Measurements from ENCODE around the gene ZNF232. TPM values are rescaled to one million over a fixed set of nuclear protein-coding genes. Genes with fewer than 3 reads are reported as not detected.
"Not testable (repeated sequence)": the region's sequence is repeated elsewhere in the genome, so short reads cannot be mapped to it uniquely, and the experiment has no call there.

ZNF232 gene
- total RNA-seq, 1 experiment from 2014 or later: 5.4 TPM

GRCh38 chr17:5080591-5080990, 31.1 kb downstream of the ZNF232 start:
- Histone ChIP-seq H3K9me3 (replicated peaks) (no peaks in the 10 kb centered on the region), H3K36me3 (no peaks in the 10 kb centered on the region), H3K4me1 (no peaks in the 10 kb centered on the region), H3K27me3 (no peaks in the 10 kb centered on the region), H3K4me3 (no peak overlapping the region), H3K27ac (no peak overlapping the region)
- no peak for DNase-seq

GRCh38 chr17:5078106-5079028, 33.3 kb downstream of the ZNF232 start, which contains the start of gene ZFP3:
Gene ZFP3 (plus strand): TSS chr17:5078467. CDS start chr17:5091505, 13,038 bp downstream.
- H3K36me3 ChIP-seq: no peaks in the 10 kb centered on the region
- H3K4me3 ChIP-seq: peak within 1 kb of the TSS; percentile 60
- peak within 1 kb of the TSS; percentile 70 for H3K27ac ChIP-seq
- DNase-seq: peak; percentile 84 to 85
- no peaks in the 10 kb centered on the region for H3K27me3 ChIP-seq
- no peaks in the 10 kb centered on the region for H3K9me3 ChIP-seq (replicated peaks)
- no peaks in the 10 kb centered on the region for H3K4me1 ChIP-seq

GRCh38 chr17:5077781-5078105, 33.9 kb downstream of the ZNF232 start:
- Histone ChIP-seq H3K4me1 (no peaks in the 10 kb centered on the region), H3K36me3 (no peaks in the 10 kb centered on the region), H3K9me3 (replicated peaks) (no peaks in the 10 kb centered on the region), H3K27ac (peak overlapping the region; percentile 70), H3K27me3 (no peaks in the 10 kb centered on the region), H3K4me3 (peak overlapping the region; percentile 60)
- DNase-seq: no peak

GRCh38 chr17:5077275-5077674, 34.4 kb downstream of the ZNF232 start:
- H3K4me1 ChIP-seq; DNase-seq; H3K9me3 ChIP-seq (replicated peaks); H3K36me3 ChIP-seq; H3K4me3 ChIP-seq; H3K27me3 ChIP-seq; H3K27ac ChIP-seq: not testable (repeated sequence)

DNA sequence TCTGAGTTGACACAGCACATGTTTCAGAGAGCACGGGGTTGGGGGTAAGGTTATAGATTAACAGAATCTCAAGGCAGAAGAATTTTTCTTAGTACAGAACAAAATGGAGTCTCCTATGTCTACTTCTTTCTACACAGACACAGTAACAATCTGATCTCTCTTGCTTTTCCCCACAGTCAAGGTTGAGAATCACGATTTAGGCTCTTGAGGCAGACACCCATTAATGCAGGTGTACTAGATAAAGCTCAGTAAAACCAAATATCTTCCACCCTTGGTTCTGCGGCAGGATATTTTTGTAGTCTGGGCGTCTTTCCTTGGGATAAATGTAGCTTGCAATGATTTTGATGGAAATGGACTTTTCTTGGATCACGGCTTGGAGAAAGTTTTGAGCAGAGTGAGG, 36.2 kb downstream of the ZNF232 start:
- DNase-seq; H3K4me1 ChIP-seq; H3K27me3 ChIP-seq; H3K9me3 ChIP-seq (replicated peaks); H3K4me3 ChIP-seq; H3K27ac ChIP-seq; H3K36me3 ChIP-seq: not testable (repeated sequence)

- Histone ChIP-seq H3K27me3 (no peaks in the 10 kb centered on the region), H3K36me3 (no peaks in the 10 kb centered on the region), H3K27ac (no peak overlapping the region), H3K4me1 (no peaks in the 10 kb centered on the region), H3K4me3 (no peak overlapping the region), H3K9me3 (replicated peaks) (no peaks in the 10 kb centered on the region)
- DNase-seq: peak; percentile 4 to 39
These were observed 42.0 kb downstream of the ZNF232 start for GRCh38 chr17:5069724-5070123.

DNA sequence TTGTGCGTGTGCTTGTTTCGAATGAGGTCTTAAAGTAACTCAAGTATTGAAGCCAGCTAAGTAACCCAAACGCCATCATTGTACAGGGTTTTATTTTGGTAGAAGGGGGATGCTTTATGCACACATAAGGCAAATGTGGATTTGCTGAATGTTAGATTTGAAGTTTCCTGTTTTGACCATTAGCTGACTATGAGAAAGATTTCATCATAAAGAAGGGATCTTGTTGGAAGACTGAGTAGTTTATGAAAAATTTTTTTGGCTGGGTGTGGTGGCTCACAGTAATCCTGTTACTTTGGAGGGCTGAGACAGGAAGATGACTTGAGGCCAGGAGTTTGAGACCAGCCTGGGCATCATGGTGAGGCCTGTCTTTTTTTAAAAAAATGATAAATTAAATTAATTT, 43.4 kb downstream of the ZNF232 start:
- no peaks in the 10 kb centered on the region for H3K9me3 ChIP-seq (replicated peaks)

GRCh38 chr17:5065227-5065744, 46.4 kb downstream of the ZNF232 start:
- Histone ChIP-seq H3K27me3 (no peaks in the 10 kb centered on the region), H3K4me3 (no peak overlapping the region), H3K27ac (no peak overlapping the region), H3K36me3 (no peaks in the 10 kb centered on the region), H3K9me3 (replicated peaks) (no peaks in the 10 kb centered on the region), H3K4me1 (no peaks in the 10 kb centered on the region)
- DNase-seq: no peak

More for the DNA sequence above, 43.4 kb downstream of the ZNF232 start:
- H3K4me3 ChIP-seq: no peak overlapping the region
- no peaks in the 10 kb centered on the region for H3K4me1 ChIP-seq
- H3K27me3 ChIP-seq: no peaks in the 10 kb centered on the region
- H3K27ac ChIP-seq: no peak overlapping the region
- H3K36me3 ChIP-seq: no peaks in the 10 kb centered on the region
- DNase-seq: no peak

Other genes with a start within 250 kb of the ZNF232 start
- 0.16 and 0.20 TPM in 2 replicates for gene C17orf107, start 212.3 kb downstream of the ZNF232 start, total RNA-seq (2014; rRNA removed; shearing (Covaris generic))
- 0.10 and 0.20 TPM in 2 replicates for gene CHRNE, start 208.8 kb downstream of the ZNF232 start, total RNA-seq (2014; rRNA removed; shearing (Covaris generic))
- gene GP1BA, start 179.6 kb downstream of the ZNF232 start, total RNA-seq (2014; rRNA removed; shearing (Covaris generic)): not detected in 2 replicates
- 43.9 and 45.3 TPM in 2 replicates for gene SLC25A11, start 171.8 kb downstream of the ZNF232 start, total RNA-seq (2014; rRNA removed; shearing (Covaris generic))
- 35.7 and 38.7 TPM in 2 replicates for gene RNF167, start 171.6 kb downstream of the ZNF232 start, total RNA-seq (2014; rRNA removed; shearing (Covaris generic))
- 1,061 and 1,115 TPM in 2 replicates for gene PFN1, start 163.3 kb downstream of the ZNF232 start, total RNA-seq (2014; rRNA removed; shearing (Covaris generic))
- 124 and 129 TPM in 2 replicates for gene ENO3, start 160.8 kb downstream of the ZNF232 start, total RNA-seq (2014; rRNA removed; shearing (Covaris generic))
- gene SPAG7, start 144.1 kb downstream of the ZNF232 start, total RNA-seq (2014; rRNA removed; shearing (Covaris generic)): 36.8 and 39.1 TPM in 2 replicates
- 3.7 and 3.9 TPM in 2 replicates for gene CAMTA2, start 124.2 kb downstream of the ZNF232 start, total RNA-seq (2014; rRNA removed; shearing (Covaris generic))
- gene INCA1, start 114.4 kb downstream of the ZNF232 start, total RNA-seq (2014; rRNA removed; shearing (Covaris generic)): not detected in 2 replicates
- 24.2 and 32.7 TPM in 2 replicates for gene KIF1C, start 113.9 kb downstream of the ZNF232 start, total RNA-seq (2014; rRNA removed; shearing (Covaris generic))
- not detected in 2 replicates for gene SLC52A1, start 76.5 kb downstream of the ZNF232 start, total RNA-seq (2014; rRNA removed; shearing (Covaris generic))
- gene ZFP3, start 33.4 kb downstream of the ZNF232 start, total RNA-seq (2014; rRNA removed; shearing (Covaris generic)): 1.7 and 1.8 TPM in 2 replicates
- gene USP6, start 4.2 kb upstream of the ZNF232 start, total RNA-seq (2014; rRNA removed; shearing (Covaris generic)): not detected in 2 replicates
- gene ZNF594, start 80.0 kb upstream of the ZNF232 start, total RNA-seq (2014; rRNA removed; shearing (Covaris generic)): 10.6 and 12.8 TPM in 2 replicates
- gene SCIMP, start 123.0 kb upstream of the ZNF232 start, total RNA-seq (2014; rRNA removed; shearing (Covaris generic)): not detected in 2 replicates
- gene RABEP1, start 170.4 kb upstream of the ZNF232 start, total RNA-seq (2014; rRNA removed; shearing (Covaris generic)): 26.8 and 28.9 TPM in 2 replicates

All from SJCRH30 (cell line).